Activated CD8-positive, alpha-beta T cell treated with anti-CD3 and anti-CD28 coated beads for 36 hours (primary cell): ENCODE results near the gene DCK. TPM values are rescaled to one million over a fixed set of nuclear protein-coding genes. Genes with fewer than 3 reads are reported as not detected.

Experiments
- ATAC-seq: fragments of 200-7000 bp; cut with Tn5 transposase; one replicate; pipeline ENCODE4 v1.10.0; 2021; ENCODE audit warnings: mild to moderate bottlenecking, moderate library complexity
- CTCF ChIA-PET: fragments of 350-600 bp; sonication (Branson Sonifier 250); formaldehyde crosslinking; loops from one replicate; lab custom pipeline; 2021; ENCODE audit warnings: antibody characterized with exemption; lab: Charles Lee
- POLR2A ChIA-PET: fragments of 350-600 bp; sonication (Branson Sonifier 250); formaldehyde crosslinking; loops from one replicate; lab custom pipeline; 2021; ENCODE audit warnings: antibody characterized with exemption; lab: Charles Lee
- DNase-seq: peaks from one replicate; pipeline ENCODE4 v3.0.0-alpha.2; 2020
- H3K27ac Mint-ChIP-seq: one replicate; pipeline ENCODE4 v1.8.0; 2021; ENCODE audit warnings: mild to moderate bottlenecking, mixed read lengths
- H3K27me3 Mint-ChIP-seq: one replicate; pipeline ENCODE4 v1.8.0; 2021; ENCODE audit warnings: mixed read lengths
- H3K36me3 Mint-ChIP-seq: one replicate; pipeline ENCODE4 v1.8.0; 2021; ENCODE audit warnings: low read depth, mixed read lengths
- H3K4me1 Mint-ChIP-seq: one replicate; pipeline ENCODE4 v1.8.0; 2021; ENCODE audit warnings: low read depth, mixed read lengths
- H3K4me3 Mint-ChIP-seq: one replicate; pipeline ENCODE4 v1.8.0; 2021; ENCODE audit warnings: mild to moderate bottlenecking, moderate library complexity, mixed read lengths
- H3K9me3 Mint-ChIP-seq: one replicate; pipeline ENCODE4 v1.8.0; 2021; ENCODE audit warnings: mixed read lengths
- intact Hi-C: fragments of 100-400 bp; cut with micrococcal nuclease; formaldehyde crosslinking; loops from one replicate; pipeline ENCODE4 v1.10.0; 2022
- total RNA-seq, 2 experiments: library from RNA; stranded (reverse); gene quantifications; one replicate each; pipeline ENCODE4 v1.2.3, GENCODE V29; 2021
- TF ChIP-seq, protein P1 (sequence below): fragments of 200-600 bp; IDR thresholded peaks from one replicate; pipeline ENCODE4 v1.8.0; 2022; ENCODE audit warnings: antibody characterized with exemption, mild to moderate bottlenecking

Gene DCK
- total RNA-seq, 2 experiments from 2014 or later = 33.6 to 37.2 TPM

- Mint-ChIP-seq H3K36me3 (no peaks in the 10 kb centered on the region), H3K4me1 (peaks cover 2% of the 10 kb centered on the region), H3K27me3 (no peaks in the 10 kb centered on the region), H3K9me3 (no peaks in the 10 kb centered on the region), H3K4me3 (no peak overlapping the region), H3K27ac (no peak overlapping the region)
- ChIA-PET POLR2A (no interaction called here), CTCF (no interaction called here)
- TF ChIP-seq, protein P1, sequence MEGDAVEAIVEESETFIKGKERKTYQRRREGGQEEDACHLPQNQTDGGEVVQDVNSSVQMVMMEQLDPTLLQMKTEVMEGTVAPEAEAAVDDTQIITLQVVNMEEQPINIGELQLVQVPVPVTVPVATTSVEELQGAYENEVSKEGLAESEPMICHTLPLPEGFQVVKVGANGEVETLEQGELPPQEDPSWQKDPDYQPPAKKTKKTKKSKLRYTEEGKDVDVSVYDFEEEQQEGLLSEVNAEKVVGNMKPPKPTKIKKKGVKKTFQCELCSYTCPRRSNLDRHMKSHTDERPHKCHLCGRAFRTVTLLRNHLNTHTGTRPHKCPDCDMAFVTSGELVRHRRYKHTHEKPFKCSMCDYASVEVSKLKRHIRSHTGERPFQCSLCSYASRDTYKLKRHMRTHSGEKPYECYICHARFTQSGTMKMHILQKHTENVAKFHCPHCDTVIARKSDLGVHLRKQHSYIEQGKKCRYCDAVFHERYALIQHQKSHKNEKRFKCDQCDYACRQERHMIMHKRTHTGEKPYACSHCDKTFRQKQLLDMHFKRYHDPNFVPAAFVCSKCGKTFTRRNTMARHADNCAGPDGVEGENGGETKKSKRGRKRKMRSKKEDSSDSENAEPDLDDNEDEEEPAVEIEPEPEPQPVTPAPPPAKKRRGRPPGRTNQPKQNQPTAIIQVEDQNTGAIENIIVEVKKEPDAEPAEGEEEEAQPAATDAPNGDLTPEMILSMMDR = no peak
- ATAC-seq = no peak
- intact Hi-C loops = no loop called here
- DNase-seq = no peak
Observed at GRCh38 chr4:71063711-71064110, 70.3 kb downstream of the DCK start.

DNA sequence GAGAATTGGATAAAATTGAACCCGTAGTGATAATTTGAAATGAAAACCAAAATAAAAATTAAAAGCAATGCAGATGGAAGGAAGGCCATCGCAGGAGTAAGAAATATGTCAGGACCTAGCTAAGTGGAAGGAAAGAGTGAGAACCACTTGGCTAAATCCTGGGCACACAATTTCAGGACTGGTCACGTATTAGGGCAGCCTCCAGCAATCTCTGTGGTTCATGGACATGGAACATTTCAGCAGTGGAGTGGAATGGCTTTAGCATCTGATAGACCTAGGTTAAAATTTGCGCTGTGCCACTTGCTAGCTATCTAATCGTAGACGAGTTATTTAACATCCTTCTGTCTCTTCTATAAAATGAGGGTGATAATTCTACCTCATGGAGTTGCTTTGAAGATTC lies 71.1 kb downstream of the DCK start:
- CTCF ChIA-PET = no interaction called here

GRCh38 chr4:71065991-71066510 lies 72.6 kb downstream of the DCK start:
- Mint-ChIP-seq H3K36me3 (no peaks in the 10 kb centered on the region), H3K4me3 (no peak overlapping the region), H3K27me3 (no peaks in the 10 kb centered on the region), H3K27ac (no peak overlapping the region), H3K4me1 (peaks cover 2% of the 10 kb centered on the region), H3K9me3 (no peaks in the 10 kb centered on the region)
- CTCF ChIA-PET = interaction anchor here (0.7 to 1.9 kb wide), 2 partner anchors 9 to 75 kb away, joined by 3 to 4 read pairs; no protein-coding TSS in a partner anchor
- TF ChIP-seq, protein P1 = no peak
- ATAC-seq (no peak), DNase-seq (no peak)
- POLR2A ChIA-PET = no interaction called here
- intact Hi-C loops = no loop called here

More for the DNA sequence above, 71.1 kb downstream of the DCK start:
- intact Hi-C loops = no loop called here
- Mint-ChIP-seq H3K4me3 (no peak overlapping the region), H3K27me3 (no peaks in the 10 kb centered on the region), H3K4me1 (peaks cover 2% of the 10 kb centered on the region), H3K36me3 (no peaks in the 10 kb centered on the region), H3K9me3 (no peaks in the 10 kb centered on the region), H3K27ac (no peak overlapping the region)
- no peak for DNase-seq
- POLR2A ChIA-PET = no interaction called here
- TF ChIP-seq, protein P1 = no peak
- ATAC-seq = no peak

- Mint-ChIP-seq H3K27me3 (no peaks in the 10 kb centered on the region), H3K9me3 (no peaks in the 10 kb centered on the region), H3K4me1 (peaks cover 2% of the 10 kb centered on the region), H3K36me3 (no peaks in the 10 kb centered on the region), H3K27ac (no peak overlapping the region), H3K4me3 (no peak overlapping the region)
- intact Hi-C loops = no loop called here
- ChIA-PET POLR2A (no interaction called here), CTCF (interaction anchor here (0.7 to 1.9 kb wide), 2 partner anchors 8 to 74 kb away, joined by 3 to 4 read pairs; no protein-coding TSS in a partner anchor)
- no peak for DNase-seq
- TF ChIP-seq, protein P1 = no peak
- no peak for ATAC-seq
Observed at GRCh38 chr4:71066737-71067716, 73.6 kb downstream of the DCK start.

DNA sequence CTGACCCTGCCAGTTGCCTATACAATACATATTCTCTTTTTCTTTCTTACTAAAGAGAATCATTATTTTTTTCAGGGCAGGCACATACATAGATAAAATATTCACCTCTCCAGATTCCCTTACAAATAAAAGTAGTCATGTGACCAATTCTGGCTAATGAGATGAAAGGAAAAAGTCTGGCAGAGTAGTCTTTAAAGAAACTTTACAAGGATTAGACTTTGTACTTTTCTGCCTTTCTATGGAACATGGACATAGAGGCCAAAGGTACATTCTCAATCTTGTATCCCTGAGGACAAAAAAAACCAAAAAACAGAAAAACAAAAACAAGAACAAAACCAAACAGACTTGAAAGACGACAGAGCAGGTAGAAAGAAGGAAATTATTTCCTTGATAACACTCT lies 75.6 kb downstream of the DCK start:
- ChIA-PET POLR2A (no interaction called here), CTCF (no interaction called here)
- no peak overlapping the region for H3K27ac Mint-ChIP-seq
- TF ChIP-seq, protein P1 = no peak
- no peak overlapping the region for H3K4me3 Mint-ChIP-seq
- H3K4me1 Mint-ChIP-seq = peaks cover 2% of the 10 kb centered on the region
- no peaks in the 10 kb centered on the region for H3K27me3 Mint-ChIP-seq
- DNase-seq (no peak), ATAC-seq (no peak)
- H3K9me3 Mint-ChIP-seq = no peaks in the 10 kb centered on the region
- no peaks in the 10 kb centered on the region for H3K36me3 Mint-ChIP-seq
- intact Hi-C loops = no loop called here
